ENCODE measurements around the gene REXO1. TPM values are rescaled to one million over a fixed set of nuclear protein-coding genes. Genes with fewer than 3 reads are reported as not detected.

The REXO1 gene
- total RNA-seq, 1 experiment from 2014 or later = 61.1 TPM

DNA sequence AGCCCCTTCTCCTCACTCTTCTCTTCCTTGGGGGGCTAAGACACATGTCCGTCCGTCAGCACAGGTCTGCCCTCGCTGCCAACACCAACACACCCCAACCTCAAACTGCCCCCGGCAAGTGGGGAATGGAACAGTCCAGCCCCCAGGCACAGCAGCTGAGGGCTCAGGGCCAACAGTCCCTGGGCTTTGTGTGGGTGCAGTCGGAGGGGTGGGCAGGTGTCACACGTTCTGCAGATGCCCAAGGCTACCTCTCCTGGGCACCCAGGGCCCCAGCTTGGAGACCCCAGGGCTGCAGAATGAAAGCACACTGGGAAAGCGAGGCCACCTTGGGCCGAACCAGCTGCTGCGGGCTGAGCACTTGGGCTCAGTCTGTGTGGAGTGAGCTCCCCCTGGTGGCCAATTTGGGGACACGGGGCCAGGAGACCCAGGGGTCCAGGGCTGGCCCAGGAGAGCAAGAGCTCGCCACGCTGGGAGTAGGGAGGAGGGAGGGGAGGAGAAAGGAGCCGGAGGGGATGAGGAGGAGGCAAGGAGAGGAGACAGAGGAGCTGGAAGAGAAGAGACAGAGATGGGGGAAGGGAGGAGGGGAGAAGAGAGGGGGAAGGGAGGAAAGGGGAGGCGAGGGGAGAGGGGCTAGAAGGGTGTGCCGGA is 22.2 kb downstream of the REXO1 start:
- ChIA-PET CTCF (interaction anchor here (0.5 to 4.9 kb wide), 79 partner anchors 9 to 1303 kb away, joined by 3 to 216 read pairs (median 5); partner anchors contain the start of genes ADAT3, ATP8B3, MBD3 and REEP6), POLR2A (interaction anchor here (0.6 to 1.3 kb wide), 5 partner anchors 12 to 1211 kb away, joined by 3 to 8 read pairs (median 3); partner anchors contain the start of gene AP3D1)
- Mint-ChIP-seq H3K4me1 (peaks cover 6% of the 10 kb centered on the region; the same call in 1 of the 2 replicates), H3K9me3 (no peaks in the 10 kb centered on the region), H3K36me3 (peaks cover 8% of the 10 kb centered on the region), H3K4me3 (no peak overlapping the region), H3K27me3 (ENCODE audit: low read depth) (no peaks in the 10 kb centered on the region), H3K27ac (peak overlapping the region; percentile 92)
- DNase-seq (ENCODE audit: low spot score) = peak; percentile 93
- ATAC-seq = peak; percentile 81
- TF ChIP-seq EMX1 (CRISPR knock-in tag; IDR thresholded peaks at IDR 0.05) (no peak), ZNF121 (CRISPR knock-in tag; IDR thresholded peaks at IDR 0.05) (peak; percentile 91), MYBL2 (CRISPR knock-in tag; IDR thresholded peaks at IDR 0.05) (peak; percentile 43; the same call in 1 of the 2 replicates), ZNF263 (CRISPR knock-in tag; IDR thresholded peaks at IDR 0.05; ENCODE audit: low read depth) (peak; percentile 94; the same call in 1 of the 2 replicates), FOXJ3 (CRISPR knock-in tag; IDR thresholded peaks at IDR 0.05; ENCODE audit: borderline replicate concordance) (no peak), KAT7 (CRISPR knock-in tag; IDR thresholded peaks at IDR 0.05; ENCODE audit: borderline replicate concordance) (no peak), IRF1 (CRISPR knock-in tag; IDR thresholded peaks at IDR 0.05) (no peak), GABPB1 (CRISPR knock-in tag; IDR thresholded peaks at IDR 0.05) (no peak), GRHL2 (CRISPR knock-in tag; IDR thresholded peaks at IDR 0.05; ENCODE audit: insufficient replicate concordance, severe bottlenecking) (no peak), ZNF423 (CRISPR knock-in tag; IDR thresholded peaks at IDR 0.05) (0 out of 2 replicates have a peak, but pooled peaks have one; percentile 49), FOXP1 (CRISPR knock-in tag; IDR thresholded peaks at IDR 0.05; ENCODE audit: borderline replicate concordance) (0 out of 2 replicates have a peak, but pooled peaks have one; percentile 57), CTCF (IDR thresholded peaks at IDR 0.05) (peak; percentile 85)
- TF ChIP-seq, protein P1, sequence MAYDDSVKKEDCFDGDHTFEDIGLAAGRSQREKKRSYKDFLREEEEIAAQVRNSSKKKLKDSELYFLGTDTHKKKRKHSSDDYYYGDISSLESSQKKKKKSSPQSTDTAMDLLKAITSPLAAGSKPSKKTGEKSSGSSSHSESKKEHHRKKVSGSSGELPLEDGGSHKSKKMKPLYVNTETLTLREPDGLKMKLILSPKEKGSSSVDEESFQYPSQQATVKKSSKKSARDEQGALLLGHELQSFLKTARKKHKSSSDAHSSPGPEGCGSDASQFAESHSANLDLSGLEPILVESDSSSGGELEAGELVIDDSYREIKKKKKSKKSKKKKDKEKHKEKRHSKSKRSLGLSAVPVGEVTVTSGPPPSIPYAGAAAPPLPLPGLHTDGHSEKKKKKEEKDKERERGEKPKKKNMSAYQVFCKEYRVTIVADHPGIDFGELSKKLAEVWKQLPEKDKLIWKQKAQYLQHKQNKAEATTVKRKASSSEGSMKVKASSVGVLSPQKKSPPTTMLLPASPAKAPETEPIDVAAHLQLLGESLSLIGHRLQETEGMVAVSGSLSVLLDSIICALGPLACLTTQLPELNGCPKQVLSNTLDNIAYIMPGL (CRISPR knock-in tag; IDR thresholded peaks at IDR 0.05) = 0 out of 2 replicates have a peak, but pooled peaks have one; percentile 16
- TF ChIP-seq, protein P2, sequence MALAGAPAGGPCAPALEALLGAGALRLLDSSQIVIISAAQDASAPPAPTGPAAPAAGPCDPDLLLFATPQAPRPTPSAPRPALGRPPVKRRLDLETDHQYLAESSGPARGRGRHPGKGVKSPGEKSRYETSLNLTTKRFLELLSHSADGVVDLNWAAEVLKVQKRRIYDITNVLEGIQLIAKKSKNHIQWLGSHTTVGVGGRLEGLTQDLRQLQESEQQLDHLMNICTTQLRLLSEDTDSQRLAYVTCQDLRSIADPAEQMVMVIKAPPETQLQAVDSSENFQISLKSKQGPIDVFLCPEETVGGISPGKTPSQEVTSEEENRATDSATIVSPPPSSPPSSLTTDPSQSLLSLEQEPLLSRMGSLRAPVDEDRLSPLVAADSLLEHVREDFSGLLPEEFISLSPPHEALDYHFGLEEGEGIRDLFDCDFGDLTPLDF (CRISPR knock-in tag; IDR thresholded peaks at IDR 0.05) = no peak

DNA sequence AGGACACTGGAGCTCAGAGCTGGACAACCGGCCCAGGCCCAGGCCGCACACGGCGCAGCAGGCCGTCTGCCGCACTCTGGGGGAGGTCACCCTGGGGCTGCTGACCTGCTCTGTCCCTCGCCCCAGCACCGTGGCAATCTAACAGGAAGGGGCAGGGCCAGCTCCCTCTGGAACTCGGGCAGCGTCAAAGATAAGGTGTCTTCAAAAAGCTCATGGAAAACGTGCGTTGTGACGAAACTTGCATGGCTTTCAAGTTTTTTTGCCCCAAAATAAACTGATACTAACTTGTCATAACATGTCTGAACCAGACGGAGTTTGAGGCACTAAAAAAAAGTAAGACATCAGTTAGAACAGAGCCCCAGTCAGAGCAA is 24.0 kb downstream of the REXO1 start:
- H3K27me3 Mint-ChIP-seq (ENCODE audit: low read depth) = no peaks in the 10 kb centered on the region
- peaks cover 12% of the 10 kb centered on the region for H3K36me3 Mint-ChIP-seq
- H3K9me3 Mint-ChIP-seq = no peaks in the 10 kb centered on the region
- ChIA-PET POLR2A (no interaction called here), CTCF (interaction anchor here (1.0 to 3.7 kb wide), 5 partner anchors 10 to 258 kb away, joined by 3 to 13 read pairs (median 3); no protein-coding TSS in a partner anchor)
- H3K27ac Mint-ChIP-seq = peak overlapping the region; percentile 91
- ATAC-seq = no peak
- H3K4me3 Mint-ChIP-seq = no peak overlapping the region
- no peak for DNase-seq (ENCODE audit: low spot score)
- H3K4me1 Mint-ChIP-seq = peaks cover 6% of the 10 kb centered on the region; the same call in 1 of the 2 replicates
- TF ChIP-seq ZNF138 (CRISPR knock-in tag; conservative IDR thresholded peaks at IDR 0.05) (no peak), FOXP4 (CRISPR knock-in tag; IDR thresholded peaks at IDR 0.05) (no peak), NR3C1 (CRISPR knock-in tag; conservative IDR thresholded peaks at IDR 0.05; ENCODE audit: low read depth) (no peak)
- TF ChIP-seq, protein P2 (CRISPR knock-in tag; IDR thresholded peaks at IDR 0.05) = no peak
- TF ChIP-seq, protein P3, sequence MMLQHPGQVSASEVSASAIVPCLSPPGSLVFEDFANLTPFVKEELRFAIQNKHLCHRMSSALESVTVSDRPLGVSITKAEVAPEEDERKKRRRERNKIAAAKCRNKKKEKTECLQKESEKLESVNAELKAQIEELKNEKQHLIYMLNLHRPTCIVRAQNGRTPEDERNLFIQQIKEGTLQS (CRISPR knock-in tag; conservative IDR thresholded peaks at IDR 0.05) = no peak
- TF ChIP-seq, protein P4, sequence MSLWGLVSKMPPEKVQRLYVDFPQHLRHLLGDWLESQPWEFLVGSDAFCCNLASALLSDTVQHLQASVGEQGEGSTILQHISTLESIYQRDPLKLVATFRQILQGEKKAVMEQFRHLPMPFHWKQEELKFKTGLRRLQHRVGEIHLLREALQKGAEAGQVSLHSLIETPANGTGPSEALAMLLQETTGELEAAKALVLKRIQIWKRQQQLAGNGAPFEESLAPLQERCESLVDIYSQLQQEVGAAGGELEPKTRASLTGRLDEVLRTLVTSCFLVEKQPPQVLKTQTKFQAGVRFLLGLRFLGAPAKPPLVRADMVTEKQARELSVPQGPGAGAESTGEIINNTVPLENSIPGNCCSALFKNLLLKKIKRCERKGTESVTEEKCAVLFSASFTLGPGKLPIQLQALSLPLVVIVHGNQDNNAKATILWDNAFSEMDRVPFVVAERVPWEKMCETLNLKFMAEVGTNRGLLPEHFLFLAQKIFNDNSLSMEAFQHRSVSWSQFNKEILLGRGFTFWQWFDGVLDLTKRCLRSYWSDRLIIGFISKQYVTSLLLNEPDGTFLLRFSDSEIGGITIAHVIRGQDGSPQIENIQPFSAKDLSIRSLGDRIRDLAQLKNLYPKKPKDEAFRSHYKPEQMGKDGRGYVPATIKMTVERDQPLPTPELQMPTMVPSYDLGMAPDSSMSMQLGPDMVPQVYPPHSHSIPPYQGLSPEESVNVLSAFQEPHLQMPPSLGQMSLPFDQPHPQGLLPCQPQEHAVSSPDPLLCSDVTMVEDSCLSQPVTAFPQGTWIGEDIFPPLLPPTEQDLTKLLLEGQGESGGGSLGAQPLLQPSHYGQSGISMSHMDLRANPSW (CRISPR knock-in tag; conservative IDR thresholded peaks at IDR 0.05; ENCODE audit: low read depth) = no peak

Measured in WTC11 (cell line).